Suppressor macrophage treated with lipopolysaccharide for 1 hour (primary cell): ENCODE results near the gene OR10A5.
"Not testable (repeated sequence)": the region's sequence is repeated elsewhere in the genome, so short reads cannot be mapped to it uniquely, and the experiment has no call there.

Experiments
- DNase-seq, 3 donors: peaks; one replicate each; pipeline ENCODE4 v3.0.0-alpha.2; 2020 to 2022

The OR10A5 gene

GRCh38 chr11:6876914-6877313 is 31.4 kb downstream of the OR10A5 start:
- DNase-seq: no peak

- no peak for DNase-seq
Observed at GRCh38 chr11:6882751-6883150, 37.3 kb downstream of the OR10A5 start.

- DNase-seq: not testable (repeated sequence)
Observed at GRCh38 chr11:6887711-6888110, 42.2 kb downstream of the OR10A5 start.

GRCh38 chr11:6888830-6889229 is 43.3 kb downstream of the OR10A5 start:
- no peak for DNase-seq

- DNase-seq: no peak
Observed at GRCh38 chr11:6889835-6890234, 44.4 kb downstream of the OR10A5 start.

GRCh38 chr11:6892400-6892799 is 46.9 kb downstream of the OR10A5 start, which contains the start of gene OR2D2:
Gene OR2D2 (minus strand): TSS chr11:6892500. CDS start chr11:6892500, 0 bp downstream.
- DNase-seq: no peak

GRCh38 chr11:6894097-6894496 is 48.6 kb downstream of the OR10A5 start:
- DNase-seq: no peak

- DNase-seq: no peak
Observed at GRCh38 chr11:6895010-6895409, 49.5 kb downstream of the OR10A5 start.
